ENCODE data around the gene LRRC14B. TPM values are rescaled to one million over a fixed set of nuclear protein-coding genes. Genes with fewer than 3 reads are reported as not detected.

The LRRC14B gene
- total RNA-seq, 3 donors from 2014 or later (not counting 1 experiment from before 2014, with no cell fraction given): not detected

DNA sequence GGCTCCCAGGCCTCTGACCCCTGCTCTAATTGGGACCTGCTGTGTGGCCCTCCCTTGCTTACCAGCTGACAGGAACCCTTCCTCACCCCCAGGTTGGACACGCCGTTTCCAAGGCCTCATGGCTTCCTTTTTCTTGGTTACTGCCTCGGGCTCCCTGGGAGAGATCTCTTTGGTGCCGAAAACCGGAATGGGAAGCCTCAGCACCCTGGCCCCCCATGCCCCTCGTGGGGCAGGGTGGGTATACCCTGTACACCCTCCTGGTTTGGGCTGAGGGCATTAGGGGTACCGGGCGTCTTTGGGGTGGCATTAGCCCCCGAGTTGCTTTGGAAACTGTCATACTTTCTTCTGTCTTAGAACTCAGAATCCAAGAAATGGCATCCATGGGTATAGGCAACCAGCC, 10.1 kb upstream of the LRRC14B start:
- Mint-ChIP-seq H3K4me3 (no peak overlapping the region), H3K27ac (no peak overlapping the region), H3K36me3 (no peaks in the 10 kb centered on the region), H3K9me3 (no peaks in the 10 kb centered on the region), H3K27me3 (ENCODE audit: low read depth in 2 of 2) (peaks cover 0 to 3% of the 10 kb centered on the region in 2 donors), H3K4me1 (no peaks in the 10 kb centered on the region)
- no peaks in the 10 kb centered on the region for H3K27me3 ChIP-seq (ENCODE audit: control insufficient read depth, insufficient read depth, low read length)
- intact Hi-C loops (cut with micrococcal nuclease): no loop called here
- WGBS (ENCODE audit: insufficient coverage): 87% methylated on average over 9 of the region's 9 CpGs
- no peak overlapping the region for H3K4me3 ChIP-seq (ENCODE audit: low read length)
- H3K27ac ChIP-seq (ENCODE audit: low read length): no peak overlapping the region
- H3K9me3 ChIP-seq (ENCODE audit: control insufficient read depth, insufficient read depth, low read length): no peaks in the 10 kb centered on the region
- no peak for DNase-seq
- no peaks in the 10 kb centered on the region for H3K36me3 ChIP-seq (ENCODE audit: control insufficient read depth, insufficient read depth, low read length)
- TF ChIP-seq, protein P1, sequence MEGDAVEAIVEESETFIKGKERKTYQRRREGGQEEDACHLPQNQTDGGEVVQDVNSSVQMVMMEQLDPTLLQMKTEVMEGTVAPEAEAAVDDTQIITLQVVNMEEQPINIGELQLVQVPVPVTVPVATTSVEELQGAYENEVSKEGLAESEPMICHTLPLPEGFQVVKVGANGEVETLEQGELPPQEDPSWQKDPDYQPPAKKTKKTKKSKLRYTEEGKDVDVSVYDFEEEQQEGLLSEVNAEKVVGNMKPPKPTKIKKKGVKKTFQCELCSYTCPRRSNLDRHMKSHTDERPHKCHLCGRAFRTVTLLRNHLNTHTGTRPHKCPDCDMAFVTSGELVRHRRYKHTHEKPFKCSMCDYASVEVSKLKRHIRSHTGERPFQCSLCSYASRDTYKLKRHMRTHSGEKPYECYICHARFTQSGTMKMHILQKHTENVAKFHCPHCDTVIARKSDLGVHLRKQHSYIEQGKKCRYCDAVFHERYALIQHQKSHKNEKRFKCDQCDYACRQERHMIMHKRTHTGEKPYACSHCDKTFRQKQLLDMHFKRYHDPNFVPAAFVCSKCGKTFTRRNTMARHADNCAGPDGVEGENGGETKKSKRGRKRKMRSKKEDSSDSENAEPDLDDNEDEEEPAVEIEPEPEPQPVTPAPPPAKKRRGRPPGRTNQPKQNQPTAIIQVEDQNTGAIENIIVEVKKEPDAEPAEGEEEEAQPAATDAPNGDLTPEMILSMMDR (IDR thresholded peaks at IDR 0.05): no peak
- no peaks in the 10 kb centered on the region for H3K4me1 ChIP-seq (ENCODE audit: control insufficient read depth, insufficient read depth, low read length)
- no peak for ATAC-seq

DNA sequence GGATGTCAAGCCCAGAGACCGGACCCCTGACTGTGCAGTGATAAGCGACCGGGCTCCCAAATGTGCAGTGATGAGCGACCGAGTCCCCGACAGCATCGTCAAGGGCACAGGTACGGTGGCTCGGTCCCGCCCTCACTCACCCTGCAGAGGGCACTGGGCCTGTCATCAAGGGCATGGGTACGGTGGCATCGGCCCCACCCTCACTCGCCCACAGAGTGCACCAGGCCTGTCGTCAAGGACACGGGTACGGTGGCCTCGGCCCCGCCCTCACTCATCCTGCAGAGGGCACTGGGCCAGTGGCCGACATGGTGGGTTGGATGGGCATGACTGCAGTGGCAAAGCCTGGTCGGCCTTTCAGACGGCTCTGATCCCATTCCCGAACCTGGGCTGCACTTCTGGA, 9.7 kb upstream of the LRRC14B start:
- H3K9me3 Mint-ChIP-seq: no peaks in the 10 kb centered on the region
- no peaks in the 10 kb centered on the region for H3K4me1 Mint-ChIP-seq
- DNase-seq (no peak), ATAC-seq (no peak)
- Histone ChIP-seq H3K36me3 (ENCODE audit: control insufficient read depth, insufficient read depth, low read length) (no peaks in the 10 kb centered on the region), H3K4me1 (ENCODE audit: control insufficient read depth, insufficient read depth, low read length) (no peaks in the 10 kb centered on the region), H3K27ac (ENCODE audit: low read length) (no peak overlapping the region), H3K4me3 (ENCODE audit: low read length) (no peak overlapping the region), H3K27me3 (ENCODE audit: control insufficient read depth, insufficient read depth, low read length) (no peaks in the 10 kb centered on the region), H3K9me3 (ENCODE audit: control insufficient read depth, insufficient read depth, low read length) (no peaks in the 10 kb centered on the region)
- 93% methylated on average over 22 of the region's 22 CpGs for WGBS (ENCODE audit: insufficient coverage)
- intact Hi-C loops (cut with micrococcal nuclease): no loop called here
- no peak overlapping the region for H3K27ac Mint-ChIP-seq
- peaks cover 0 to 3% of the 10 kb centered on the region in 2 donors for H3K27me3 Mint-ChIP-seq (ENCODE audit: low read depth in 2 of 2)
- no peaks in the 10 kb centered on the region for H3K36me3 Mint-ChIP-seq
- H3K4me3 Mint-ChIP-seq: no peak overlapping the region
- TF ChIP-seq, protein P1 (IDR thresholded peaks at IDR 0.05): no peak

DNA sequence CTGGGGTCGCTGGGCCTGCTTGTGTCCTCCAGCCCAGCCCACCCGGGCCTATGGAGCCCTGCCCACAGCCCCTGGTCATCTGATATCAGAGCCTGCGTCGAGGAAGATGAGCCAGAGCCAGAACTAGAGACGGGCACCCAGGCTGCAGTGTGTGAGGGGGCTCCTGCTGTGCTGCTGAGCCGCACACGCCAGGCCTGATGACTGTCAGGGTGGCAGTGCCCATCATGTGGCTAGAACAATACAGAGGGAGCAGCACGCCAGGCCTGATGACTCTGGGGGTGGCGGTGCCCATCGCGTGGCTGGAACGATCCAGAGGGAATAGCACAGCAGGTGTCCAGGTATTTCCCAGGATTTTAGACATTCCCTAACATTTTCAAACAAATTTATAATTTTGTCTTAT, 9.2 kb upstream of the LRRC14B start:
- intact Hi-C loops (cut with micrococcal nuclease): no loop called here
- Histone ChIP-seq H3K9me3 (ENCODE audit: control insufficient read depth, insufficient read depth, low read length) (no peaks in the 10 kb centered on the region), H3K4me1 (ENCODE audit: control insufficient read depth, insufficient read depth, low read length) (no peaks in the 10 kb centered on the region), H3K36me3 (ENCODE audit: control insufficient read depth, insufficient read depth, low read length) (no peaks in the 10 kb centered on the region), H3K27me3 (ENCODE audit: control insufficient read depth, insufficient read depth, low read length) (no peaks in the 10 kb centered on the region), H3K4me3 (ENCODE audit: low read length) (no peak overlapping the region), H3K27ac (ENCODE audit: low read length) (no peak overlapping the region)
- ATAC-seq (no peak), DNase-seq (no peak)
- TF ChIP-seq, protein P1 (IDR thresholded peaks at IDR 0.05): no peak
- Mint-ChIP-seq H3K36me3 (no peaks in the 10 kb centered on the region), H3K27ac (no peak overlapping the region), H3K9me3 (no peaks in the 10 kb centered on the region), H3K4me3 (no peak overlapping the region), H3K27me3 (ENCODE audit: low read depth in 2 of 2) (peaks cover 0 to 3% of the 10 kb centered on the region in 2 donors), H3K4me1 (no peaks in the 10 kb centered on the region)
- WGBS (ENCODE audit: insufficient coverage): 90% methylated on average over 12 of the region's 12 CpGs

DNA sequence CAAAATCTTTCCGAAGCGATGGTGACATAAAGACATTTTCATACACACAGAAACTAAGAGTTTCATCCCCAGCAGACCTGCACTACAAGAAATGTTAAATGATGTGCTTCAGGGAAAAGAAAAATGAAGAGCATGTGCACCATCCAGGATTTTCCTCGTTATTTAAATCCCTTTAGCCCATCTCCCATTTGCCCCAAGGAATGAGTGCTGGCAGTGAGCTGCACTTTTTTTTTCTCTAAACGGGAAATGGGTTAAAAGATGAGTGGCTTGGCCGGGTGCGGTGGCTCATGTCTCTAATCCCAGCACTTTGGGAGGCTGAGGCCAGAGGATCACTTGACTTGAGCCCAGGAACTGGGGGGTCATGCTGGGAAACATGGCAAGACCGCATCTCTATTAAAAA, 6.8 kb upstream of the LRRC14B start:
- no peak overlapping the region for H3K27ac ChIP-seq (ENCODE audit: low read length)
- Mint-ChIP-seq H3K4me1 (peaks cover 8 to 10% of the 10 kb centered on the region in 2 donors), H3K4me3 (no peak overlapping the region), H3K27me3 (ENCODE audit: low read depth in 2 of 2) (peaks cover 0 to 6% of the 10 kb centered on the region in 2 donors), H3K9me3 (no peaks in the 10 kb centered on the region), H3K27ac (no peak overlapping the region), H3K36me3 (no peaks in the 10 kb centered on the region)
- H3K36me3 ChIP-seq (ENCODE audit: control insufficient read depth, insufficient read depth, low read length): no peaks in the 10 kb centered on the region
- H3K27me3 ChIP-seq (ENCODE audit: control insufficient read depth, insufficient read depth, low read length): no peaks in the 10 kb centered on the region
- H3K9me3 ChIP-seq (ENCODE audit: control insufficient read depth, insufficient read depth, low read length): no peaks in the 10 kb centered on the region
- intact Hi-C loops (cut with micrococcal nuclease): no loop called here
- no peak overlapping the region for H3K4me3 ChIP-seq (ENCODE audit: low read length)
- DNase-seq (no peak), ATAC-seq (no peak)
- 93% methylated on average over 6 of the region's 7 CpGs for WGBS (ENCODE audit: insufficient coverage)
- TF ChIP-seq, protein P1 (IDR thresholded peaks at IDR 0.05): no peak
- peaks cover 9% of the 10 kb centered on the region for H3K4me1 ChIP-seq (ENCODE audit: control insufficient read depth, insufficient read depth, low read length)
